GM19324 (cell line): ENCODE results near the gene GRIK1.
"Not testable (repeated sequence)": the region's sequence is repeated elsewhere in the genome, so short reads cannot be mapped to it uniquely, and the experiment has no call there.

Source experiments
- ATAC-seq: cut with Tn5 transposase; IDR thresholded peaks from one replicate; pipeline ENCODE4 v1.9.1; 2021; ENCODE audit warnings: mild to moderate bottlenecking, moderate library complexity; ENCODE audit not compliant: unreplicated experiment, low FRiP score

The GRIK1 gene

GRCh38 chr21:29627905-29628304 is 311.9 kb downstream of the GRIK1 start:
- ATAC-seq = no peak

DNA sequence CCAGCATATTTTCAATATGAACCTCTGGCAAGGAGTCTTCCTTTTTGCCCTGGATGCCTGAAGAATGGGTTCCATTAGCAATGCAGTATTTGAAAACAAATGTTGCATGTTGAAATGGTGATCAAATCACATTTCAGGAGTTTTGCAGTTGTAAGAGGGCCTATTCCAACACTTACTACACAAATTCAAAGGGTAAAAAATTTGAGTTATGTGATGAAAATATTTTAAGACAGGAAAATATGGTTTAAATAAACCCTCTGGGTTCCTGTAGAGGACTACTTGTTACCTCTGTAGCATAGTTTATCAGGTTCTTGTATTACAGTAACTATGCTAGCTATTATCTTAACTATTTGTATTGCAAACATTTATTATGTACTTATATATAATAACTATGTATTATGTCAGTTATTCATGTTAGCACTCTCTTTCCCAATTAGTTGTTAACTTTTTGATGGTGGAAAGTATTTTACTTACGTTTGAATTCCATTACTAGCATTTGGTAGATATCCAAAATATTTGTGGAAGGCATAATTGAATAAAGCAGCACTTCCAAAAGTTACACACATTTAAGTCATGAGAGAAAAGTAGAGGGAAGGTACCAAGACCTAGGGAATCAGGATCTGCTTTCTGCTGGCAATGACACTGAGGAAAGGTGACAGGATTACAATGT is 312.9 kb downstream of the GRIK1 start:
- ATAC-seq = no peak

GRCh38 chr21:29625990-29626389 is 313.8 kb downstream of the GRIK1 start:
- no peak for ATAC-seq

- no peak for ATAC-seq
Measured at GRCh38 chr21:29624776-29625175, 315.0 kb downstream of the GRIK1 start.

DNA sequence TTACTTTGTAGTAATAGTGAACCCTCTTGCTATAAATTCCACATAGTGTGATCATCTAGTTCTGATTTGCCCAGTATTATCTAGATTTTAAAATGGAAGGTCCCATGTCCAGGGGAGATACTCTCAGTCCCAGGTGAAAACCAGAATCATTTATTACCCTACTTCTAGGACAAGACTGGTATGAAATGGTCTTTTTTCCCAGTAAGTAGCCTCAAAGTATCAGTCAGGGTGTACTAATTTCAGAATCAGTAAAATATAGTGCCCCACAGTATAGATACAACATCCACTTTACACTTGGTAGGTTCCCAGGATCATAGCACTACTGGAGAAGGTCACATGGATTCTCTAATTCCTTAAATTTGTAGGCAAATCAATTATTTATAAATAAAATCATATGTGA is 318.3 kb downstream of the GRIK1 start:
- ATAC-seq = no peak

DNA sequence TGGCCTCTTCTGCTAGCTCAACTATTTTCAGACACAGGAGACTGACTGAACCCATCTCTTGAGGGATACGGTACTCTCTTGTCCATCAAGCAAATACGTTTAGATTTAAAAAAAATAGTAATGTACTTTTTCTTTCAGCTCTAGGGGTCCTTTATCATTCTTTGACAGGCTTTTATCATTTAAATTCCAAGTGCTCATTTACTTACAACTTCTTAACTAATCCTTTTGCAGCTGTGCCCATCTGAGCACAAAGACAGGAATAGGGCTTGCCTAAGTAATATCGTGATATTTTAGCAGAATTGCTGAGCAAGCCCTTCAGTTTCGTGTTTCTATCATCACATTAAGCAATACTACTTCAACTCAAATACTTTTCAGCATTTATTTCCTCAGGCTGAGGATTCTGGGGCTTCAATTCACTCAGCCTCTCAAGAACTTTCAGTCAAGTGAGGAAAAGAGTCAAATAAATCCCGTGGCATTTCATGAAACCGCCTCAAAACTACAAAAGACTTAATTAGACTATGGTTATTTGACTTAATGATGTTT is 323.5 kb downstream of the GRIK1 start:
- no peak for ATAC-seq

- ATAC-seq = no peak
Measured at GRCh38 chr21:29613877-29614276, 325.9 kb downstream of the GRIK1 start.

GRCh38 chr21:29613021-29613420 is 326.8 kb downstream of the GRIK1 start:
- no peak for ATAC-seq

GRCh38 chr21:29610779-29611360 is 328.9 kb downstream of the GRIK1 start:
- no peak for ATAC-seq

DNA sequence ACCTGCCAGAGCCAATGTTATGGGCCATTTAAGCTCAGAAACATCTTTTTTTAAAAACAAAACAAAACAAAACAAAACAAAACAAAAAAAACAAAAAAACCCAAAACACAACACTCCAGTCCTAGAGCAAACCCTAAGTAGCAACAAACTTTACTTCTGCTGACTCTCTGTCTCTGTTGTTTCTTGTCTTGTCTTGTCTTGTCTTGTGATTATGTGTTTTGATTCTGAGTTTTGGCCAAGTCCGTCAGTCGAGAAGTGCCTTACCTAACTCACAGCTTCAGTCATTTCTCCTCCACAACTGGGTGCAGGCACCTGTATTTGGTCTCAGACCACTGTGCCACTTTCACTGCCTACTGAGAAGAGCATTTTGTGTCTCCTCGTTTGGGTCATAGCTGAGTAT is 333.2 kb downstream of the GRIK1 start:
- ATAC-seq = no peak

GRCh38 chr21:29605219-29605618 is 334.6 kb downstream of the GRIK1 start:
- not testable (repeated sequence) for ATAC-seq

DNA sequence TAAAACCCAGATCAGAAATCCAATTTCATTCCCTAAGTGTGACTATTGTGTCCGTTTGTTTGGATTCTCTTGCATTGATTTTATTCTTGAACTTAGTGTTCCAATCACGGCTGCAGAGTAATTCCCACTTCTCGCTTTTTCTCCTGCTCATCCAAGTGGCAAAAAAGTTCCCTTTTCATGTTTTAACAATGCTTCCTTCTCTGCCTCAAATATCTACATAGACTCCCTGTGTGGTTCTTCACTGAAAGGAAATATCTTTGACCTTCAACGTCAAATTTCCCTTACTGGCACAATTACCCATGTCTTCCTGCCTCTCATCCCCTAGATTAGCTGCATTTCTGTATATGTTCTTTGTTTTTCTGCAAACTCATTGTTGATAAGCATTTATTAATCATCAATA is 335.7 kb downstream of the GRIK1 start:
- no peak for ATAC-seq

DNA sequence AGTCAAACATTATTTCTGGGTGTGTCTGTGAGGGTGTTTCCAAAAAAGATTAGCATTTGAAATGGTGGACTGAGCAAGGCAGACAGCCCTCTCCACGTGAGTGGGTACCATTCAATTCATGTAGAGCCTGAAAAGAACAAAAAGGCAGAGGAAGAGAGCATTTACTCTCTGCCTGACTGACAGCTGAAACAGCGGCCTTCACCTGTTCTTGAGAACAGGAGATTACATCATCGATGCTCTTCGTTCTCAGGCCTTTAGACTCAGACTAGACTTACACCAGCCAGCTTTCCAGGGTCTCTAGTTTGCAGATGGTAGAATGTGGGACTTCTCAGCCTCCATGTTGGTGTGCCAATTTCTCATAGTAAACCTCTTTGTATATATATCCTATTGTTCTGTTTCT is 338.7 kb downstream of the GRIK1 start:
- ATAC-seq = no peak

DNA sequence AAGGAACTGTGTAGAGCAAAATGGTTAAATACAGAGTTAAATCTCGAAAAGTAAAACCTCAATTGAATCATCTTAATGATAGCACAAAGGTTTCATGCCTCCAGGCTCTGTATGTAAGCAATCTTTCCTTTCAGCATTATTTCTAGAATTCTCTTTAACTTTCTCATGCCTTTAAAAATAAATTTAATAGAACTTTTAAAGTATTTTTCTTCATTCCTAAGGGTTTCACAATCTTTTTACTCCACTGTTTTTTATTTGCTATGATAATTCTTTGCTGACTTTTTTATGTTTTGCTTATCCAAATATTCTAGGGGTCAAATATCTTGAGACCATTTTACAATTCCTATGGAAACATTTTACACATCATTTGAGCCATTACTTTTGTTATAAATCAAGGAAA is 353.1 kb downstream of the GRIK1 start:
- no peak for ATAC-seq

DNA sequence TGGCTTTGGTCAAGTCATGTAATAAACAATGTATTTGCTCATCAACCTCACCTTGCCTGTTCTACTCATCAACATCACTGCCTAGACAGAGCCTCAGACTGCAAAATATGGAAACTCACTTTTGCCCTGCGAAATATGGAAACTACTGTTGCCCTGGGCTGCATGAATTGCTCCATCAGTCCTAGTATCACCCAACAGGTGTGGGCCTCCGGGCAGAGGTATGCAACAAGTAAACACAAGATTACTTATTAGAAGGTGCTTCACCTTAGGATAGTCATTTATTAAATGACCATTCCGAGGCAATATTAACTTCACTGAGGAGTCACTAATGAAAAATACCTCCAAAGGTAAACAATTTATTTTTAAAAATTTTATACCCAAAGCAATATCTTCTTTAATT is 354.3 kb downstream of the GRIK1 start:
- ATAC-seq = no peak

DNA sequence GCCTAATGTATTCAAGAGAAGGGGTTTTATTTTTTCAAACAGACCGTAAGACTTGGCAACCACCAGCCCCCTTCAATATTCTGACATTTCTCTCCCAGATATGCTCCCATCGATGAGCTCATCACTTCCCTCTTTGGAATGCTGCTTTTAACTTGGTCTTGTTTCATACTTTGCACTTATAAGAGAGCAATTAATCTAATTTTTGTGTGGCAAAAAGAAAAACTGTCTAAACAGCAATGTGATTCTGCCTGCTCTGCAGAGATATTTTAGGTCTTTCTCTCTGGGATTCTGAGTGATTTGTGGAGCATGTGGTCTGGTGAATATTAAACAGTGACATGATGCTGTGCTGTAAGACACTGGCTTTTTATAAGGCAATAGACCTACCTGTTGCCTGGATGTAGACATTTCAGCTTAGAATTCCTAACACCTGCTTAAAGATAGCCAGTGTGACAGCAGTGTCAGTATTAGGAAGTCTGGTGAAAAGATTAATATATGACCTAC is 356.3 kb downstream of the GRIK1 start:
- ATAC-seq = no peak

DNA sequence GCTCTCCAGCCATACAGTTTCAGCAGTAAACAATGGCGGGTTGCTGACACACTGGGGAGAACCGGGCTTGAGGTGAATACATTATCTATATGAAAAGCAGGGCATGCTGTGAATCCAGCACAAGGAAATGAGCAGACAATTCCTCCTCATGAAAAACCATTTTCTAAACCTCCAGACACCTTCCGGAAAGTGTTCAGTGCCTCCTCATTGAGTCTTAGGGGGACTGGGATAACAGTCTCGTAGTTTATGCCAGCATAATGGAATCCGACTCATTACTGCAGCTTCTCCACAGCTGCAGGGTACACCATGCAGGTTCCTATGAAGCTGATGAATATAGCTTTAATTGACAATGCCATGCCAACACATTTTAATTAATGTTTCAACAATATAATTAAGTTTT is 356.9 kb downstream of the GRIK1 start:
- no peak for ATAC-seq

- ATAC-seq = no peak
Measured at GRCh38 chr21:29581393-29581792, 358.4 kb downstream of the GRIK1 start.

- no peak for ATAC-seq
Measured at GRCh38 chr21:29580732-29581285, 359.0 kb downstream of the GRIK1 start.

DNA sequence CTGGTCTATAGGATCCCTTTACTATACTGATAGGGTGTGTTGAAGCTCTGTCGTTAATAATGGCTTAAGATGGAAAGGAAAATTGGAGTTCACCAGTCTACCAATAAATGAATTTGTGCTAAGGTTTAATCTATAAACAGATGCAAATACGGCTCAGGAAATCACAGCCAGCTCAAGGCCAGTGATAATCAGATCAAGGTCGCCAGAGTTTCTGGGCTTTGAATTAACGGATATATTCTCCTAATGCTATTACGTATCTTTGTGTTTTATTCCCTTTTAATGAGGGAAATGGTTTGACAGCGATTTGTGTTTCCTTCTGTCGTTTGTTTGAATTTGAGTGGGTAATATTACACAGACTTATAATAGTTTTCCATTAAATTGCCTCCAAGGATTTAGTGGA is 361.5 kb downstream of the GRIK1 start:
- ATAC-seq = no peak

GRCh38 chr21:29571949-29572348 is 367.8 kb downstream of the GRIK1 start:
- ATAC-seq = no peak
